ENCODE results near the gene DEPDC5.

The DEPDC5 gene

GRCh38 chr22:31926969-31927368, 173.2 kb downstream of the DEPDC5 start:
- Histone ChIP-seq H3K36me3 (replicated peaks) (no peaks in the 10 kb centered on the region), H3K27me3 (ENCODE audit: low read depth) (no peaks in the 10 kb centered on the region), H3K4me1 (no peaks in the 10 kb centered on the region), H3K4me3 (no peak overlapping the region), H3K9me3 (no peaks in the 10 kb centered on the region)
- no peak for DNase-seq (ENCODE audit: low spot score in 2 of 2)
- in situ Hi-C loops (cut with MboI; ENCODE audit: low sequenced_read_pairs) = no loop called here

GRCh38 chr22:31927562-31927961, 173.7 kb downstream of the DEPDC5 start:
- in situ Hi-C loops (cut with MboI; ENCODE audit: low sequenced_read_pairs) = no loop called here
- H3K36me3 ChIP-seq (replicated peaks) = no peaks in the 10 kb centered on the region
- no peaks in the 10 kb centered on the region for H3K9me3 ChIP-seq
- DNase-seq (ENCODE audit: low spot score in 2 of 2) = no peak
- no peaks in the 10 kb centered on the region for H3K4me1 ChIP-seq
- H3K4me3 ChIP-seq = no peak overlapping the region
- no peaks in the 10 kb centered on the region for H3K27me3 ChIP-seq (ENCODE audit: low read depth)

GRCh38 chr22:31929167-31929930, 175.5 kb downstream of the DEPDC5 start:
- in situ Hi-C loops (cut with MboI; ENCODE audit: low sequenced_read_pairs) = no loop called here
- no peak for DNase-seq (ENCODE audit: low spot score in 2 of 2)
- Histone ChIP-seq H3K4me1 (no peaks in the 10 kb centered on the region), H3K36me3 (replicated peaks) (no peaks in the 10 kb centered on the region), H3K27me3 (ENCODE audit: low read depth) (no peaks in the 10 kb centered on the region), H3K9me3 (no peaks in the 10 kb centered on the region), H3K4me3 (no peak overlapping the region)

GRCh38 chr22:31932863-31933262, 179.0 kb downstream of the DEPDC5 start:
- Histone ChIP-seq H3K4me3 (no peak overlapping the region), H3K36me3 (replicated peaks) (no peaks in the 10 kb centered on the region), H3K27me3 (ENCODE audit: low read depth) (no peaks in the 10 kb centered on the region), H3K4me1 (no peaks in the 10 kb centered on the region), H3K9me3 (no peaks in the 10 kb centered on the region)
- DNase-seq (ENCODE audit: low spot score in 2 of 2) = no peak
- in situ Hi-C loops (cut with MboI; ENCODE audit: low sequenced_read_pairs) = no loop called here

GRCh38 chr22:31933406-31933805, 179.6 kb downstream of the DEPDC5 start:
- in situ Hi-C loops (cut with MboI; ENCODE audit: low sequenced_read_pairs) = no loop called here
- no peaks in the 10 kb centered on the region for H3K9me3 ChIP-seq
- H3K4me3 ChIP-seq = no peak overlapping the region
- no peaks in the 10 kb centered on the region for H3K4me1 ChIP-seq
- H3K27me3 ChIP-seq (ENCODE audit: low read depth) = no peaks in the 10 kb centered on the region
- H3K36me3 ChIP-seq (replicated peaks) = no peaks in the 10 kb centered on the region
- no peak for DNase-seq (ENCODE audit: low spot score in 2 of 2)

GRCh38 chr22:31933816-31934482, 180.1 kb downstream of the DEPDC5 start:
- Histone ChIP-seq H3K9me3 (no peaks in the 10 kb centered on the region), H3K36me3 (replicated peaks) (no peaks in the 10 kb centered on the region), H3K4me3 (no peak overlapping the region), H3K4me1 (no peaks in the 10 kb centered on the region), H3K27me3 (ENCODE audit: low read depth) (no peaks in the 10 kb centered on the region)
- no peak for DNase-seq (ENCODE audit: low spot score in 2 of 2)
- in situ Hi-C loops (cut with MboI; ENCODE audit: low sequenced_read_pairs) = no loop called here

- H3K9me3 ChIP-seq = no peaks in the 10 kb centered on the region
- no peaks in the 10 kb centered on the region for H3K4me1 ChIP-seq
- H3K4me3 ChIP-seq = no peak overlapping the region
- DNase-seq (ENCODE audit: low spot score in 2 of 2) = no peak
- no peaks in the 10 kb centered on the region for H3K27me3 ChIP-seq (ENCODE audit: low read depth)
- in situ Hi-C loops (cut with MboI; ENCODE audit: low sequenced_read_pairs) = no loop called here
- no peaks in the 10 kb centered on the region for H3K36me3 ChIP-seq (replicated peaks)
Observed at GRCh38 chr22:31935961-31936635, 182.3 kb downstream of the DEPDC5 start.

- Histone ChIP-seq H3K4me1 (no peaks in the 10 kb centered on the region), H3K9me3 (no peaks in the 10 kb centered on the region), H3K27me3 (ENCODE audit: low read depth) (no peaks in the 10 kb centered on the region), H3K4me3 (no peak overlapping the region), H3K36me3 (replicated peaks) (no peaks in the 10 kb centered on the region)
- in situ Hi-C loops (cut with MboI; ENCODE audit: low sequenced_read_pairs) = no loop called here
- no peak for DNase-seq (ENCODE audit: low spot score in 2 of 2)
Observed at GRCh38 chr22:31937341-31937740, 183.5 kb downstream of the DEPDC5 start.

- Histone ChIP-seq H3K27me3 (ENCODE audit: low read depth) (no peaks in the 10 kb centered on the region), H3K36me3 (replicated peaks) (no peaks in the 10 kb centered on the region), H3K4me3 (no peak overlapping the region), H3K9me3 (no peaks in the 10 kb centered on the region), H3K4me1 (no peaks in the 10 kb centered on the region; the same call in 1 of the 2 replicates)
- DNase-seq (ENCODE audit: low spot score in 2 of 2) = no peak
- in situ Hi-C loops (cut with MboI; ENCODE audit: low sequenced_read_pairs) = no loop called here
Observed at GRCh38 chr22:31938296-31938695, 184.5 kb downstream of the DEPDC5 start.

- H3K36me3 ChIP-seq (replicated peaks) = no peaks in the 10 kb centered on the region
- peaks cover 4% of the 10 kb centered on the region for H3K4me1 ChIP-seq
- H3K27me3 ChIP-seq (ENCODE audit: low read depth) = no peaks in the 10 kb centered on the region
- no peaks in the 10 kb centered on the region for H3K9me3 ChIP-seq
- in situ Hi-C loops (cut with MboI; ENCODE audit: low sequenced_read_pairs) = loop anchor here (10.0 kb wide), 1 partner anchor 186 kb away; the partner anchor contains the start of genes DEPDC5 and PRR14L
- H3K4me3 ChIP-seq = no peak overlapping the region
- DNase-seq (ENCODE audit: low spot score in 2 of 2) = no peak
Observed at GRCh38 chr22:31940506-31940905, 186.7 kb downstream of the DEPDC5 start.

GRCh38 chr22:31942091-31942490, 188.3 kb downstream of the DEPDC5 start:
- no peak for DNase-seq (ENCODE audit: low spot score in 2 of 2)
- no peak overlapping the region for H3K4me3 ChIP-seq
- H3K36me3 ChIP-seq (replicated peaks) = peaks cover 7% of the 10 kb centered on the region; the same call in 1 of the 2 replicates
- H3K4me1 ChIP-seq = peaks cover 11% of the 10 kb centered on the region
- in situ Hi-C loops (cut with MboI; ENCODE audit: low sequenced_read_pairs) = loop anchor here (10.0 kb wide), 1 partner anchor 187 kb away; the partner anchor contains the start of genes DEPDC5 and PRR14L
- no peaks in the 10 kb centered on the region for H3K27me3 ChIP-seq (ENCODE audit: low read depth)
- H3K9me3 ChIP-seq = no peaks in the 10 kb centered on the region

GRCh38 chr22:31943206-31943977, 189.6 kb downstream of the DEPDC5 start:
- Histone ChIP-seq H3K27me3 (ENCODE audit: low read depth) (no peaks in the 10 kb centered on the region), H3K9me3 (no peaks in the 10 kb centered on the region), H3K4me3 (peak overlapping the region; percentile 79), H3K4me1 (peaks cover 11% of the 10 kb centered on the region), H3K36me3 (replicated peaks) (peaks cover 20% of the 10 kb centered on the region)
- DNase-seq (ENCODE audit: low spot score in 2 of 2) = no peak
- in situ Hi-C loops (cut with MboI; ENCODE audit: low sequenced_read_pairs) = loop anchor here (10.0 kb wide), 1 partner anchor 189 kb away; the partner anchor contains the start of genes DEPDC5 and PRR14L

GRCh38 chr22:31943978-31944699, 190.3 kb downstream of the DEPDC5 start, which contains the start of gene YWHAH:
Gene YWHAH (plus strand): TSS chr22:31944535. CDS start chr22:31944734, 199 bp downstream.
- Histone ChIP-seq H3K9me3 (no peaks in the 10 kb centered on the region), H3K36me3 (replicated peaks) (peaks cover 26% of the 10 kb centered on the region), H3K4me3 (peak within 1 kb of the TSS; percentile 79), H3K27me3 (ENCODE audit: low read depth) (no peaks in the 10 kb centered on the region), H3K4me1 (peaks cover 11% of the 10 kb centered on the region)
- DNase-seq (ENCODE audit: low spot score in 2 of 2) = peak; percentile 92 to 97
- in situ Hi-C loops (cut with MboI; ENCODE audit: low sequenced_read_pairs) = loop anchor here (10.0 kb wide), 1 partner anchor 189 kb away; the partner anchor contains the start of genes DEPDC5 and PRR14L
